Stimulated activated CD4-positive, alpha-beta T cell treated with anti-CD3 and anti-CD28 coated beads, Interleukin-12 subunit alpha, Interleukin-12 subunit beta, amount 100 ng/mL, for 4 hours (primary cell): ENCODE results near the gene UPK1A.

ENCODE experiments used
- DNase-seq: peaks from one replicate; pipeline ENCODE4 v3.0.0-alpha.2; 2020

Gene UPK1A

GRCh38 chr19:35666251-35666913 is at the start of gene UPK1A:
UPK1A (plus strand) TSS chr19:35666517; CDS start chr19:35666813, 296 bp downstream.
- DNase-seq, result no peak

- DNase-seq, result no peak
Measured at GRCh38 chr19:35618857-35619256, 47.5 kb upstream of the UPK1A start.

- no peak for DNase-seq
Measured at GRCh38 chr19:35619290-35619923, 46.9 kb upstream of the UPK1A start.

GRCh38 chr19:35620001-35620400 is 46.3 kb upstream of the UPK1A start:
- no peak for DNase-seq

- no peak for DNase-seq
Measured at GRCh38 chr19:35621708-35622107, 44.6 kb upstream of the UPK1A start.

GRCh38 chr19:35622750-35623149 is 43.6 kb upstream of the UPK1A start:
- no peak for DNase-seq

GRCh38 chr19:35623327-35624010 is 42.8 kb upstream of the UPK1A start:
- no peak for DNase-seq

GRCh38 chr19:35628264-35628564 is 38.1 kb upstream of the UPK1A start:
- DNase-seq, result no peak

GRCh38 chr19:35628565-35629331 is 37.6 kb upstream of the UPK1A start, which contains the start of gene RBM42:
RBM42 (plus strand) TSS chr19:35629036; CDS start chr19:35629154, 118 bp downstream.
- peak; percentile 93 for DNase-seq

GRCh38 chr19:35629332-35629633 is 37.0 kb upstream of the UPK1A start:
- no peak for DNase-seq

- no peak for DNase-seq
Measured at GRCh38 chr19:35633727-35634440, 32.4 kb upstream of the UPK1A start.

GRCh38 chr19:35636651-35637050 is 29.7 kb upstream of the UPK1A start:
- DNase-seq, result no peak

GRCh38 chr19:35637165-35637564 is 29.2 kb upstream of the UPK1A start:
- no peak for DNase-seq

- DNase-seq, result no peak
Measured at GRCh38 chr19:35639321-35639639, 27.0 kb upstream of the UPK1A start.

- no peak for DNase-seq
Measured at GRCh38 chr19:35639863-35640262, 26.5 kb upstream of the UPK1A start.

- peak; percentile 33 for DNase-seq
Measured at GRCh38 chr19:35641515-35642151, 24.7 kb upstream of the UPK1A start, which contains the start of gene ETV2. ETV2 (plus strand) TSS chr19:35641745; CDS start chr19:35642461, 716 bp downstream.

GRCh38 chr19:35642312-35642711 is 24.0 kb upstream of the UPK1A start:
- no peak for DNase-seq

GRCh38 chr19:35642798-35643254 is 23.5 kb upstream of the UPK1A start:
- DNase-seq, result no peak

GRCh38 chr19:35643255-35644205 is 22.8 kb upstream of the UPK1A start:
- DNase-seq, result peak; percentile 71

GRCh38 chr19:35644206-35644986 is 21.9 kb upstream of the UPK1A start:
- DNase-seq, result peak; percentile 93
